GM12865 (cell line): ENCODE results near the gene POLR3F.
A peak's percentile ranks its signal among the peaks of the same experiment; 100 is the strongest.

Source experiments
- DNase-seq: peaks from one replicate; pipeline ENCODE4 v3.0.0; 2010; ENCODE audit warnings: low read depth
- H3K4me3 ChIP-seq: 2 replicates; pipeline ENCODE4 v1.5.1; 2011; ENCODE audit warnings: mild to moderate bottlenecking, low read depth, low read length, control low read depth
- CTCF ChIP-seq: IDR thresholded peaks from 2 replicates; pipeline ENCODE4 v1.5.1; 2011; ENCODE audit warnings: low read length, control low read depth, low read depth, inconsistent platforms; ENCODE audit not compliant: insufficient read depth; ENCODE audit errors: missing control alignments

The POLR3F gene

GRCh38 chr20:18466894-18467730, at the start of gene POLR3F, which contains the start of gene DZANK1:
POLR3F (plus strand) TSS chr20:18467390; CDS start chr20:18467507, 117 bp downstream.
DZANK1 (minus strand) TSS chr20:18467030; CDS start chr20:18465358, 1,672 bp downstream.
- TF ChIP-seq CTCF: no peak
- H3K4me3 ChIP-seq: peak within 1 kb of the TSS; percentile 77
- DNase-seq: peak; percentile 96

GRCh38 chr20:18421608-18422007, 45.6 kb upstream of the POLR3F start:
- no peak for DNase-seq
- no peak for TF ChIP-seq CTCF

GRCh38 chr20:18427214-18427613, 40.0 kb upstream of the POLR3F start:
- no peak for DNase-seq
- no peak overlapping the region for H3K4me3 ChIP-seq
- no peak for TF ChIP-seq CTCF

More at GRCh38 chr20:18421608-18422007, 45.6 kb upstream of the POLR3F start:
- H3K4me3 ChIP-seq: no peak overlapping the region

GRCh38 chr20:18428490-18429173, 38.6 kb upstream of the POLR3F start:
- no peak for TF ChIP-seq CTCF
- no peak for DNase-seq
- H3K4me3 ChIP-seq: no peak overlapping the region

GRCh38 chr20:18430172-18430826, 36.9 kb upstream of the POLR3F start:
- no peak for TF ChIP-seq CTCF
- H3K4me3 ChIP-seq: no peak overlapping the region
- no peak for DNase-seq

- no peak for TF ChIP-seq CTCF
- no peak overlapping the region for H3K4me3 ChIP-seq
- no peak for DNase-seq
These were observed 36.0 kb upstream of the POLR3F start for GRCh38 chr20:18431206-18431605.
